OCI-LY7 (cell line): ENCODE measurements around the gene CAPN5. TPM values are rescaled to one million over a fixed set of nuclear protein-coding genes. Genes with fewer than 3 reads are reported as not detected.

ENCODE experiments used
- BruUV-seq: library from RNA; stranded (reverse); fragments of 400-500 nt; replicated peaks from 2 replicates; lab custom pipeline; 2021; lab: Mats Ljungman, UMichigan
- CTCF ChIA-PET: fragments of 300-600 bp; sonication (Branson Sonifier 250); formaldehyde crosslinking; loops from one replicate; lab custom pipeline; 2022; ENCODE audit warnings: antibody characterized with exemption; ENCODE audit not compliant: unreplicated experiment; lab: Charles Lee
- POLR2A ChIA-PET: fragments of 300-600 bp; sonication (Branson Sonifier 250); formaldehyde crosslinking; loops from one replicate; lab custom pipeline; 2022; ENCODE audit warnings: antibody characterized with exemption; lab: Charles Lee
- DNase-seq: peaks from one replicate; pipeline ENCODE4 v3.0.0-alpha.2; 2015; ENCODE audit warnings: low spot score
- H2AFZ ChIP-seq: fragments of 200-600 bp; sonication (generic), shearing (Covaris generic); 2 replicates; pipeline ENCODE4 v1.6.1; 2014; ENCODE audit warnings: mild to moderate bottlenecking, antibody characterized with exemption, low read length, moderate library complexity
- H3K27ac ChIP-seq: fragments of 200-600 bp; sonication (generic); 2 replicates; pipeline ENCODE4 v1.5.1; 2014; ENCODE audit warnings: mixed run types, low read depth, mild to moderate bottlenecking, moderate library complexity, low read length, inconsistent platforms; ENCODE audit not compliant: poor library complexity, severe bottlenecking
- H3K36me3 ChIP-seq: fragments of 200-600 bp; sonication (generic); 2 replicates; pipeline ENCODE4 v1.6.1; 2014; ENCODE audit warnings: mild to moderate bottlenecking, antibody characterized with exemption, low read length, moderate library complexity, mixed read lengths; ENCODE audit not compliant: insufficient read depth
- H3K4me1 ChIP-seq: fragments of 200-600 bp; sonication (generic); 2 replicates; pipeline ENCODE4 v1.5.1; 2014; ENCODE audit warnings: mild to moderate bottlenecking, low read length; ENCODE audit not compliant: insufficient read depth, poor library complexity, severe bottlenecking
- H3K4me2 ChIP-seq: fragments of 200-600 bp; sonication (generic); 2 replicates; pipeline ENCODE4 v1.6.1; 2014; ENCODE audit warnings: mild to moderate bottlenecking, low read length
- H3K4me3 ChIP-seq: fragments of 200-600 bp; sonication (generic); 2 replicates; pipeline ENCODE4 v1.5.1; 2014; ENCODE audit warnings: mild to moderate bottlenecking, low read depth, low read length; ENCODE audit not compliant: poor library complexity, severe bottlenecking
- H3K79me2 ChIP-seq: fragments of 200-600 bp; sonication (generic); 2 replicates; pipeline ENCODE4 v1.6.1; 2016; ENCODE audit warnings: low read depth, mild to moderate bottlenecking, low read length, moderate library complexity, mixed read lengths; ENCODE audit not compliant: insufficient read depth
- H3K9me2 ChIP-seq: fragments of 200-600 bp; sonication (generic); 2 replicates; pipeline ENCODE4 v1.6.1; 2016; ENCODE audit warnings: mild to moderate bottlenecking, low read length, mixed read lengths; ENCODE audit not compliant: insufficient read depth
- H3K9me3 ChIP-seq: fragments of 200-600 bp; sonication (generic); 2 replicates; pipeline ENCODE4 v1.6.1; 2014; ENCODE audit warnings: mild to moderate bottlenecking, mixed run types, low read length, mixed read lengths
- H4K20me1 ChIP-seq: fragments of 200-600 bp; sonication (generic); 2 replicates; pipeline ENCODE4 v1.6.1; 2014; ENCODE audit warnings: mild to moderate bottlenecking, antibody characterized with exemption, low read length, moderate library complexity, mixed read lengths; ENCODE audit not compliant: insufficient read depth
- CTCF ChIP-seq: fragments of 200-600 bp; sonication (generic); conservative IDR thresholded peaks from 2 replicates; pipeline ENCODE4 v1.5.1; 2014; ENCODE audit warnings: mild to moderate bottlenecking, antibody characterized with exemption, low read length, moderate library complexity, mixed read lengths
- EZH2phosphoT487 ChIP-seq: fragments of 200-600 bp; sonication (generic); IDR thresholded peaks from 2 replicates; pipeline ENCODE4 v1.6.1; 2018; ENCODE audit warnings: low read depth, borderline replicate concordance, mild to moderate bottlenecking, mixed run types, antibody characterized with exemption, low read length, moderate library complexity, mixed read lengths
- intact Hi-C: fragments of 100-400 bp; cut with micrococcal nuclease; formaldehyde crosslinking; loops from one replicate; pipeline ENCODE4 v1.10.0; 2022; ENCODE audit not compliant: unreplicated experiment
- total RNA-seq, 2 experiments: library from RNA; depleted of rRNA in 1 of 2; stranded (reverse); fragments of >200 nt in 1 of 2; shearing (Covaris generic) in 1 of 2; gene quantifications; 2 replicates each; pipeline ENCODE4 v1.2.3, GENCODE V29; 2014 to 2022

Gene CAPN5
- total RNA-seq, 2 experiments from 2014 or later: 1.4 to 1.5 TPM

GRCh38 chr11:77136074-77136473 lies 69.3 kb downstream of the CAPN5 start:
- TF ChIP-seq CTCF: no peak
- no peak for TF ChIP-seq EZH2phosphoT487
- H3K4me2 ChIP-seq: no peak overlapping the region
- CTCF ChIA-PET: interaction anchor here (0.6 kb wide), 1 partner anchor 355 kb away, joined by 5 read pairs; no protein-coding TSS in a partner anchor

GRCh38 chr11:77136784-77137420 lies 70.1 kb downstream of the CAPN5 start:
- DNase-seq: no peak
- H3K9me3 ChIP-seq: no peaks in the 10 kb centered on the region
- TF ChIP-seq CTCF (no peak), EZH2phosphoT487 (no peak)
- intact Hi-C loops: no loop called here
- no peaks in the 10 kb centered on the region for H3K36me3 ChIP-seq
- H3K9me2 ChIP-seq: no peaks in the 10 kb centered on the region
- H2AFZ ChIP-seq: no peak overlapping the region
- no peaks in the 10 kb centered on the region for H3K4me1 ChIP-seq
- no TSS peak for BruUV-seq
- no peak overlapping the region for H3K4me2 ChIP-seq
- CTCF ChIA-PET: no interaction called here
- POLR2A ChIA-PET: no interaction called here
- no peaks in the 10 kb centered on the region for H3K79me2 ChIP-seq
- no peak overlapping the region for H3K27ac ChIP-seq
- H3K4me3 ChIP-seq: no peak overlapping the region
- H4K20me1 ChIP-seq: no peaks in the 10 kb centered on the region

More at GRCh38 chr11:77136074-77136473, 69.3 kb downstream of the CAPN5 start:
- Histone ChIP-seq H3K4me3 (no peak overlapping the region), H3K9me3 (no peaks in the 10 kb centered on the region), H3K9me2 (no peaks in the 10 kb centered on the region), H3K36me3 (no peaks in the 10 kb centered on the region), H3K4me1 (no peaks in the 10 kb centered on the region), H3K79me2 (no peaks in the 10 kb centered on the region), H4K20me1 (no peaks in the 10 kb centered on the region), H2AFZ (no peak overlapping the region), H3K27ac (no peak overlapping the region)
- POLR2A ChIA-PET: no interaction called here
- no TSS peak for BruUV-seq
- intact Hi-C loops: no loop called here
- no peak for DNase-seq

GRCh38 chr11:77137421-77137820 lies 70.7 kb downstream of the CAPN5 start:
- POLR2A ChIA-PET: no interaction called here

More at GRCh38 chr11:77137421-77137820, 70.7 kb downstream of the CAPN5 start:
- no TSS peak for BruUV-seq
- no peaks in the 10 kb centered on the region for H4K20me1 ChIP-seq
- no peaks in the 10 kb centered on the region for H3K9me2 ChIP-seq
- CTCF ChIA-PET: no interaction called here
- no peak overlapping the region for H3K27ac ChIP-seq
- H3K79me2 ChIP-seq: no peaks in the 10 kb centered on the region
- no peaks in the 10 kb centered on the region for H3K9me3 ChIP-seq
- intact Hi-C loops: no loop called here
- no peak for DNase-seq
- no peak overlapping the region for H2AFZ ChIP-seq
- H3K36me3 ChIP-seq: no peaks in the 10 kb centered on the region
- H3K4me1 ChIP-seq: no peaks in the 10 kb centered on the region
- TF ChIP-seq EZH2phosphoT487 (no peak), CTCF (no peak)
- no peak overlapping the region for H3K4me2 ChIP-seq
- no peak overlapping the region for H3K4me3 ChIP-seq
